Measurements from ENCODE around the gene NFATC2IP. TPM values are rescaled to one million over a fixed set of nuclear protein-coding genes. Genes with fewer than 3 reads are reported as not detected.
A peak's percentile ranks its signal among the peaks of the same experiment; 100 is the strongest.

Gene NFATC2IP
- total and polyA plus RNA-seq, 2 of the 13 experiments (the other 11 are each of a cell fraction or from before 2014, with no cell fraction given), result 32.1 to 48.5 TPM

GRCh38 chr16:28925386-28926228 is 25.1 kb upstream of the NFATC2IP start (continued):
- 0 out of 2 replicates have a peak, but pooled peaks have one; percentile 19 for TF ChIP-seq MIER2 (CRISPR knock-in tag; IDR thresholded peaks at IDR 0.05)
- peak; percentile 50; the same call in 1 of the 2 replicates for TF ChIP-seq BORCS8-MEF2B (CRISPR knock-in tag; IDR thresholded peaks at IDR 0.05)
- TF ChIP-seq ZNF770 (CRISPR knock-in tag; IDR thresholded peaks at IDR 0.05), result peak; percentile 94
- no peak for TF ChIP-seq ZNF709 (CRISPR knock-in tag; IDR thresholded peaks at IDR 0.05)
- no peak for TF ChIP-seq ZNF251 (CRISPR knock-in tag; IDR thresholded peaks at IDR 0.05)
- peak; percentile 68; the same call in 1 of the 2 replicates for TF ChIP-seq ZNF317 (CRISPR knock-in tag; IDR thresholded peaks at IDR 0.05)
- TF ChIP-seq, protein P1, sequence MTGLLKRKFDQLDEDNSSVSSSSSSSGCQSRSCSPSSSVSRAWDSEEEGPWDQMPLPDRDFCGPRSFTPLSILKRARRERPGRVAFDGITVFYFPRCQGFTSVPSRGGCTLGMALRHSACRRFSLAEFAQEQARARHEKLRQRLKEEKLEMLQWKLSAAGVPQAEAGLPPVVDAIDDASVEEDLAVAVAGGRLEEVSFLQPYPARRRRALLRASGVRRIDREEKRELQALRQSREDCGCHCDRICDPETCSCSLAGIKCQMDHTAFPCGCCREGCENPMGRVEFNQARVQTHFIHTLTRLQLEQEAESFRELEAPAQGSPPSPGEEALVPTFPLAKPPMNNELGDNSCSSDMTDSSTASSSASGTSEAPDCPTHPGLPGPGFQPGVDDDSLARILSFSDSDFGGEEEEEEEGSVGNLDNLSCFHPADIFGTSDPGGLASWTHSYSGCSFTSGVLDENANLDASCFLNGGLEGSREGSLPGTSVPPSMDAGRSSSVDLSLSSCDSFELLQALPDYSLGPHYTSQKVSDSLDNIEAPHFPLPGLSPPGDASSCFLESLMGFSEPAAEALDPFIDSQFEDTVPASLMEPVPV (CRISPR knock-in tag; IDR thresholded peaks at IDR 0.05), result peak; percentile 20; the same call in 1 of the 2 replicates
- TF ChIP-seq ZNF362 (CRISPR knock-in tag; IDR thresholded peaks at IDR 0.05; ENCODE audit: borderline replicate concordance), result peak; percentile 21; the same call in 1 of the 2 replicates
- no peak for TF ChIP-seq HOXA3 (CRISPR knock-in tag; IDR thresholded peaks at IDR 0.05)
- peak; percentile 41; the same call in 1 of the 2 replicates for TF ChIP-seq NAIF1 (CRISPR knock-in tag; IDR thresholded peaks at IDR 0.05; ENCODE audit: borderline replicate concordance)
- peak; percentile 58; the same call in 1 of the 2 replicates for TF ChIP-seq ZFP90 (CRISPR knock-in tag; IDR thresholded peaks at IDR 0.05; ENCODE audit: borderline replicate concordance)
- TF ChIP-seq CREM (IDR thresholded peaks at IDR 0.05), result 0 out of 2 replicates have a peak, but pooled peaks have one; percentile 9
- no peak for TF ChIP-seq CREM (CRISPR knock-in tag; IDR thresholded peaks at IDR 0.05)
- TF ChIP-seq ZFP82 (CRISPR knock-in tag; IDR thresholded peaks at IDR 0.05; ENCODE audit: borderline replicate concordance), result no peak
- TF ChIP-seq MEIS2 (CRISPR knock-in tag; IDR thresholded peaks at IDR 0.05), result peak; percentile 17; the same call in 1 of the 2 replicates
- TF ChIP-seq HINFP (CRISPR knock-in tag; IDR thresholded peaks at IDR 0.05; ENCODE audit: low read depth), result peak; percentile 40; the same call in 1 of the 2 replicates
- TF ChIP-seq MIXL1 (CRISPR knock-in tag; IDR thresholded peaks at IDR 0.05), result 0 out of 2 replicates have a peak, but pooled peaks have one; percentile 13
- TF ChIP-seq ZNF230 (CRISPR knock-in tag; IDR thresholded peaks at IDR 0.05), result 0 out of 2 replicates have a peak, but pooled peaks have one; percentile 27
- TF ChIP-seq SIN3A (IDR thresholded peaks at IDR 0.05; ENCODE audit: borderline replicate concordance, low read depth, low read length), result peak; percentile 18; the same call in 1 of the 2 replicates
- peak; percentile 15; the same call in 1 of the 2 replicates for TF ChIP-seq NR2F6 (IDR thresholded peaks at IDR 0.05)
- TF ChIP-seq NR2F6 (CRISPR knock-in tag; IDR thresholded peaks at IDR 0.05), result peak; percentile 22; the same call in 1 of the 2 replicates
- TF ChIP-seq, protein P2, sequence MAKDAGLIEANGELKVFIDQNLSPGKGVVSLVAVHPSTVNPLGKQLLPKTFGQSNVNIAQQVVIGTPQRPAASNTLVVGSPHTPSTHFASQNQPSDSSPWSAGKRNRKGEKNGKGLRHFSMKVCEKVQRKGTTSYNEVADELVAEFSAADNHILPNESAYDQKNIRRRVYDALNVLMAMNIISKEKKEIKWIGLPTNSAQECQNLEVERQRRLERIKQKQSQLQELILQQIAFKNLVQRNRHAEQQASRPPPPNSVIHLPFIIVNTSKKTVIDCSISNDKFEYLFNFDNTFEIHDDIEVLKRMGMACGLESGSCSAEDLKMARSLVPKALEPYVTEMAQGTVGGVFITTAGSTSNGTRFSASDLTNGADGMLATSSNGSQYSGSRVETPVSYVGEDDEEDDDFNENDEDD (CRISPR knock-in tag; IDR thresholded peaks at IDR 0.05; ENCODE audit: borderline replicate concordance), result 0 out of 2 replicates have a peak, but pooled peaks have one; percentile 5

Data from HepG2 (cell line).